WTC11 (cell line): ENCODE data around the gene INPP4A. TPM values are rescaled to one million over a fixed set of nuclear protein-coding genes. Genes with fewer than 3 reads are reported as not detected.

Experiments used
- ATF6 ChIP-seq: sonication (generic); formaldehyde crosslinking; IDR thresholded peaks from 2 replicates; pipeline ENCODE4 v1.8.1; 2023; ENCODE audit warnings: mild to moderate bottlenecking, missing genetic modification reagents
- CREB1 ChIP-seq: sonication (generic); formaldehyde crosslinking; IDR thresholded peaks from 2 replicates; pipeline ENCODE4 v1.8.0; 2023; ENCODE audit warnings: mild to moderate bottlenecking, missing genetic modification reagents
- E2F4 ChIP-seq: sonication (generic); formaldehyde crosslinking; IDR thresholded peaks from 2 replicates; pipeline ENCODE4 v1.8.1; 2022; ENCODE audit warnings: low read depth, mild to moderate bottlenecking, moderate library complexity, missing genetic modification reagents, borderline replicate concordance
- FOXP1 ChIP-seq: sonication (generic); formaldehyde crosslinking; IDR thresholded peaks from 2 replicates; pipeline ENCODE4 v1.8.0; 2022; ENCODE audit warnings: missing genetic modification reagents, mild to moderate bottlenecking, moderate library complexity, borderline replicate concordance
- IRF2 ChIP-seq: sonication (generic); formaldehyde crosslinking; IDR thresholded peaks from 2 replicates; pipeline ENCODE4 v1.8.0; 2022; ENCODE audit warnings: low read depth, missing genetic modification reagents, borderline replicate concordance
- JAZF1 ChIP-seq: fragments of 250-450 bp; sonication (Bioruptor Pico); IDR thresholded peaks from 2 replicates; pipeline ENCODE4 v1.9.0; 2021; ENCODE audit warnings: moderate library complexity, mild to moderate bottlenecking, inconsistent platforms
- JUN ChIP-seq: sonication (generic); formaldehyde crosslinking; IDR thresholded peaks from 2 replicates; pipeline ENCODE4 v1.8.0; 2023; ENCODE audit warnings: mild to moderate bottlenecking, missing genetic modification reagents
- MLX ChIP-seq: sonication (generic); formaldehyde crosslinking; IDR thresholded peaks from 2 replicates; pipeline ENCODE4 v1.8.1; 2023; ENCODE audit warnings: mild to moderate bottlenecking, missing genetic modification reagents, moderate library complexity
- OVOL2 ChIP-seq: fragments of 250-450 bp; sonication (Bioruptor Pico); IDR thresholded peaks from 2 replicates; pipeline ENCODE4 v1.9.0; 2021; ENCODE audit warnings: mild to moderate bottlenecking, borderline replicate concordance
- SMAD4 ChIP-seq: sonication (generic); formaldehyde crosslinking; IDR thresholded peaks from 2 replicates; pipeline ENCODE4 v1.8.0; 2022; ENCODE audit warnings: mild to moderate bottlenecking, missing genetic modification reagents
- TCF7 ChIP-seq: sonication (generic); formaldehyde crosslinking; IDR thresholded peaks from 2 replicates; pipeline ENCODE4 v1.8.0; 2022; ENCODE audit warnings: mild to moderate bottlenecking, low read depth, missing genetic modification reagents, moderate library complexity
- ZNF281 ChIP-seq: sonication (generic); formaldehyde crosslinking; IDR thresholded peaks from 2 replicates; pipeline ENCODE4 v1.8.0; 2023; ENCODE audit warnings: mild to moderate bottlenecking, missing genetic modification reagents
- ZNF425 ChIP-seq: fragments of 250-450 bp; sonication (Bioruptor Pico); conservative IDR thresholded peaks from 2 replicates; pipeline ENCODE4 v1.9.0; 2021; ENCODE audit warnings: mild to moderate bottlenecking
- ZNF532 ChIP-seq: fragments of 250-450 bp; sonication (Bioruptor Pico); IDR thresholded peaks from 2 replicates; pipeline ENCODE4 v1.9.0; 2021; ENCODE audit warnings: mild to moderate bottlenecking, borderline replicate concordance
- total RNA-seq: library from RNA; stranded (reverse); gene quantifications from 3 replicates; pipeline ENCODE4 v1.2.3, GENCODE V29; 2021

The INPP4A gene
- total RNA-seq, 1 experiment from 2014 or later, result 38.3 TPM

- TF ChIP-seq ZNF532 (CRISPR knock-in tag), result no peak
- TF ChIP-seq FOXP1, result no peak
- TF ChIP-seq JAZF1, result no peak
- TF ChIP-seq ATF6 (CRISPR knock-in tag), result no peak
- no peak for TF ChIP-seq CREB1 (CRISPR knock-in tag)
- TF ChIP-seq MLX (CRISPR knock-in tag), result no peak
- TF ChIP-seq ZNF281 (CRISPR knock-in tag), result no peak
- TF ChIP-seq SMAD4 (CRISPR knock-in tag), result no peak
- TF ChIP-seq ZNF425, result no peak
- TF ChIP-seq TCF7 (CRISPR knock-in tag), result no peak
- no peak for TF ChIP-seq E2F4
- no peak for TF ChIP-seq IRF2 (CRISPR knock-in tag)
- no peak for TF ChIP-seq OVOL2 (CRISPR knock-in tag)
- no peak for TF ChIP-seq JUN (CRISPR knock-in tag)
These were observed 59.9 kb downstream of the INPP4A start (continued) for GRCh38 chr2:98504381-98505109.
